ENCODE measurements around the gene SDS.

Gene SDS

GRCh38 chr12:113345318-113345717, 58.4 kb downstream of the SDS start:
- no peak for DNase-seq

Measured in 8988T (cell line).